ENCODE data around the gene PIP4K2B.

- TF ChIP-seq CTCF (conservative IDR thresholded peaks at IDR 0.05; ENCODE audit: low read depth, low read length), result no peak
- no peak for TF ChIP-seq EZH2 (IDR thresholded peaks at IDR 0.05; ENCODE audit: low read length, unreplicated experiment)
Measured at GRCh38 chr17:38773258-38773657, 26.1 kb downstream of the PIP4K2B start.

Data from PC-3 (cell line).